Sigmoid colon (tissue), 4 donors: Measurements from ENCODE around the gene CHEK1.

ENCODE experiments used
- EP300 ChIP-seq, 4 donors: sonication (generic); formaldehyde crosslinking; IDR thresholded peaks; one replicate each; pipeline ENCODE4 v1.6.1; 2017; ENCODE audit warnings: antibody characterized with exemption in 4 of 4
- TF ChIP-seq, protein P1 (sequence below), 4 experiments: fragments of 450-650 bp in 3 of 4; fragments of 200-600 bp in 1 of 4; IDR thresholded peaks; one replicate each; pipeline ENCODE4 v1.5.1; 2016 to 2019; ENCODE audit warnings: antibody characterized with exemption in 4 of 4, mild to moderate bottlenecking in 3 of 4, moderate library complexity in 2 of 4

- no peak for TF ChIP-seq EP300 (IDR thresholded peaks at IDR 0.05)
- TF ChIP-seq, protein P1, sequence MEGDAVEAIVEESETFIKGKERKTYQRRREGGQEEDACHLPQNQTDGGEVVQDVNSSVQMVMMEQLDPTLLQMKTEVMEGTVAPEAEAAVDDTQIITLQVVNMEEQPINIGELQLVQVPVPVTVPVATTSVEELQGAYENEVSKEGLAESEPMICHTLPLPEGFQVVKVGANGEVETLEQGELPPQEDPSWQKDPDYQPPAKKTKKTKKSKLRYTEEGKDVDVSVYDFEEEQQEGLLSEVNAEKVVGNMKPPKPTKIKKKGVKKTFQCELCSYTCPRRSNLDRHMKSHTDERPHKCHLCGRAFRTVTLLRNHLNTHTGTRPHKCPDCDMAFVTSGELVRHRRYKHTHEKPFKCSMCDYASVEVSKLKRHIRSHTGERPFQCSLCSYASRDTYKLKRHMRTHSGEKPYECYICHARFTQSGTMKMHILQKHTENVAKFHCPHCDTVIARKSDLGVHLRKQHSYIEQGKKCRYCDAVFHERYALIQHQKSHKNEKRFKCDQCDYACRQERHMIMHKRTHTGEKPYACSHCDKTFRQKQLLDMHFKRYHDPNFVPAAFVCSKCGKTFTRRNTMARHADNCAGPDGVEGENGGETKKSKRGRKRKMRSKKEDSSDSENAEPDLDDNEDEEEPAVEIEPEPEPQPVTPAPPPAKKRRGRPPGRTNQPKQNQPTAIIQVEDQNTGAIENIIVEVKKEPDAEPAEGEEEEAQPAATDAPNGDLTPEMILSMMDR (IDR thresholded peaks at IDR 0.05), result no peak
Measured at GRCh38 chr11:125701858-125702621, 77.1 kb downstream of the CHEK1 start.
